ENCODE data around the gene ANAPC10.
"Not testable (repeated sequence)": the region's sequence is repeated elsewhere in the genome, so short reads cannot be mapped to it uniquely, and the experiment has no call there.

Gene ANAPC10

DNA sequence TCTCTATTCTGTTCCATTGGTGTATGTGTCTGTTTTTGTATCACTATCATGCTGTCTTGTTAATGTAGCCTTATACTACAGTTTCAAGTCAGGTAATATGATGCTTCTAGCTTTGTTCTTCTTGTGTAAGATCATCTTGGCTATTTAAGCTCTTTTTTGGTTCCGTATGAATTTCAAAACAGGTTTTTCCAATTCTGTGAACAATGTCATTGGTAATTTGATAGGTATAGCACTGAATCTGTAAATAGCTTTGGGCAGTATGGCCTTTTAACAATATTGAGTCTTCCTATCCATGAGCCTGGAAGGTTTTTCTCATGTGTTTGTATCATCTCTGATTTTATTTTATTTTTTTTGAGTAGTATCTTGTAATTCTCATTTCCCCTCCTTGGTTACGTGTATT is 94.3 kb downstream of the ANAPC10 start:
- DNase-seq (ENCODE audit: low read depth in 2 of 2): no peak

DNA sequence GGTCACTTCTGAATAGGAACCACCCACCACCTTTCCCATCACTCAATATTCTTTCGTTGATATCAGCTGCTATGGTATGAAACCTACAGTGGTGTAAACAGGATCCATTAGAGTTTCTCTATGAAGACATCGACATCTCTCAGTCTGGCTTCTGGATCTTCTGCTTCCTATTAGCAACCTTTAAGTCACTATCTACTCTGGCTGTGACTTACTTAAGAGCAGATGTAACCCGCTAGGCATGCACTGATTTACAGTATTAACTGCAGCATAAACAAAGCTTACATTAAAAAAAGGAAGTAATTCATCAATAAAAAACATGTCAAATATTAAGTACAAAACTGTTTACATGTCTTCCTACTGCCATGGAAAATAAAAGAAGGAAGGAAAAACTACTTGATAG is 96.4 kb downstream of the ANAPC10 start:
- DNase-seq (ENCODE audit: low read depth in 2 of 2): no peak

DNA sequence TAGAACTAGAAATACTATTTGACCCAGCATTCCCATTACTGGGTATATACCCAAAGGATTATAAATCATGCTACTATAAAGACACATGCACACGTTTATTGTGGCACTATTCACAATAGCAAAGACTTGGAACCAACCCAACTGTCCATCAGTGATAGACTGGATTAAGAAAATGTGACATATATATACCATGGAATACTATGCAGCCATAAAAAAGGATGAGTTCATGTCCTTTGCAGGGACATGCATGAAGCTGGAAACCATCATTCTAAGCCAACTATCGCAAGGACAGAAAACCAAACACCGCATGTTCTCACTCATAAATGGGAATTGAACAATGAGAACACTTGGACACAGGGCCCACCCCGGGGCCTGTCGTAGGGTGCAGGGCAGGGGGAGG is 97.3 kb downstream of the ANAPC10 start:
- not testable (repeated sequence) for DNase-seq (ENCODE audit: low read depth in 2 of 2)

DNA sequence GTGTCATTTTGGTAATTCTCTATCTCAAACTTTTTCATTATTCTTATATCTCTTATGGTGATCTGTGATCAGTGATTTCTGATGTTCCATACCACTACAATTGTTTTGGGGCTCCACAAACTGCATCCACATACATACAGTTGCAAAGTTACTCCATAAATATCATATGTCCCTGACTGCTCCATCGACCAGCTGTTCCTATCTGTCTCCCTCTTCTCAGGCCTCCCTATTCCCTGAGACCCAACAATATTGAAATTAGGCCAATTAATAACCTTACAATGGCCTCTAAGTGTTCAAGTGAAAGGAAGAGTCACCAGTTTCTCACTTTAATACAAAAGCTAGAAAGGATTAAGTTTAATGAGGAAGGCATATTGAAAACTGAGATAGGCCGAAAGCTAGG is 108.7 kb downstream of the ANAPC10 start:
- no peak for DNase-seq (ENCODE audit: low read depth in 2 of 2)

DNA sequence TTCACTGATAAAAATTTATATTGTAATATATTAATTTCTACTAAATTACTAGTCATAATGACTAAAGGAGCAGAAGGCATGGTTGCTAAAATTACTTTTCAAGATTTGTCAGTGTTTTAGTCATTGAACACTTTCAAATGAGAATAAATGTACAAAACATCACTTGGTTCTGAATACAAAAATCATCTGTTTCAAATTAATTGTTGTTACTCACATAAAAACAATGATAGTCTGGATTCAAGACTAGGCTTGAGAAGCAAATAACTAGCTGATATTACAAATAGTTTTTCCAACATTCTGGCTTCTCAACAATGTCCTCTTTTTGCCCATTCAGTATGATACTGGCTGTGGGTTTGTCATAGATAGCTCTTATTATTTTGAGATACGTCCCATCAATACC is 112.5 kb downstream of the ANAPC10 start:
- DNase-seq (ENCODE audit: low read depth in 2 of 2): peak; percentile 14 to 16

DNA sequence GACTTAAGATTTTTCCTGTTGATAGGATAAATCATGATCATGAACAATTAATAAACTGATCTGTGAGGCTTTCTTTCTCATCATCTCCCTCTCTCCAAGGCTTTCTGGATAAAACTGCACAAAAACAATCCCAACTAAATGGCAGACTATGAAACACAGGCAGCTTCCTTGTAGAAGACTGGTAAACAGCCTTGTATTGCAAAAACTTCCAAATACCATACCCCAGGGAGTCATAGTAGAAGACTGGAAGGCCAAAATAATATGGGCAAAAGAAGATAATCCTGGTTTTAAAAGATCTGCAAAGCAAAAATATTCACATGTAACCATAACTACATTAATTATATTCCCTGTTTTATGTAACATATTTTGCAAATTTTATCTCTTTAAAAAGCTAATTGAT is 113.0 kb downstream of the ANAPC10 start:
- DNase-seq (ENCODE audit: low read depth in 2 of 2): no peak

DNA sequence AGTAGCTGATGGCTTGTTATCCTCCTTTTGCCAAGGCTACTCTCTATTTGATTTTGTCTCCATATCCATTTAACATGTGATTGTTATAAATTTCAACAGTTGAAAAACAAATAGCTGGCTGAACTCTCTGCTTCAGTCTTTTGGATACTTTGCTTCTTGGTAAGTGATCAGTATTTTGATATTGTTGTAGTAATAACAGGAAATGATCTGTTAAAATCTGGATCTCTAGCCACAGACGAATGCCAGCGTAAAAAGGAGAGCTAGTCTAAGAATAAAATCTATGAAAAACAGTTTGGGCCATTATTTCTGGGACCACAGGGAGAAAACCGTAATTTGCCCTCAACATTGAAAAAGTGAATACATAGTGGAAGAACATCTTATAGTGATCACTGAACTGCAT is 113.8 kb downstream of the ANAPC10 start:
- no peak for DNase-seq (ENCODE audit: low read depth in 2 of 2)

DNA sequence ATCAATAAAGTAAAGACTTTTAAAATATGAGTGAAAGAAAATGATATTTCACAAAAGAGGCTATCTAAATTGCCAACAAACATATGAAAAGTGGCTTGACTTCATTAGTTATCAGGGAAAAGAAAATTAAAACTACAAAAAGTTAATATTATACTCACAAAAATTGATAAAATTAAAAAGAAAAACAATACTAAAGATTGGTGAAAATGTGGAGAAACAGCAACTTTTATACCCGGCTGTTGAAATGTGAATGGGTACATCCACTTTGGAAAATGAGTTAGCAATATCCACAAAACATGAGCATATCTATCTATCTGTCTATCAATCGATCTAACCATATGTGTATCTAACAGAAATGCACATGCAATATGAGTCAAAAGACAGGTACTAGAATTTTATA is 122.3 kb downstream of the ANAPC10 start:
- no peak for DNase-seq (ENCODE audit: low read depth in 2 of 2)

DNA sequence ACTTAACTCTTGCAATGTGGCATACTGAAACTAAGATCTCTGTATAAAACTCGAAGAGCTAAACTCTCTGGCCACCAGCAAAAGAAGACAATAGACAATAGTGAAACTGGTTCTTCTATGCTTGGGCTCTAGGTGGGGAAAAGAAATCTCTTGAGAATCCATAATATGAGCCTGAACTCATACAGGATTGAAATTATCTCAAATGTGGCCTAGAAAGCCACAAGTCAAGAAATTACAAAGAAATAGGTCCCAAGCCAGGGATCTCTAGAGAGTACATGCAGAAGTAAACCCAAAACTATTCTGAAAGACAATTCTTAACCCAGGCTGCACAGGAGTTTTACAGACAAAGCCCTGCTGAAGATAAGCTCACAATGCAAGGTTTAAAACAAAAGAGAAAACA is 127.4 kb downstream of the ANAPC10 start:
- DNase-seq (ENCODE audit: low read depth in 2 of 2): no peak

DNA sequence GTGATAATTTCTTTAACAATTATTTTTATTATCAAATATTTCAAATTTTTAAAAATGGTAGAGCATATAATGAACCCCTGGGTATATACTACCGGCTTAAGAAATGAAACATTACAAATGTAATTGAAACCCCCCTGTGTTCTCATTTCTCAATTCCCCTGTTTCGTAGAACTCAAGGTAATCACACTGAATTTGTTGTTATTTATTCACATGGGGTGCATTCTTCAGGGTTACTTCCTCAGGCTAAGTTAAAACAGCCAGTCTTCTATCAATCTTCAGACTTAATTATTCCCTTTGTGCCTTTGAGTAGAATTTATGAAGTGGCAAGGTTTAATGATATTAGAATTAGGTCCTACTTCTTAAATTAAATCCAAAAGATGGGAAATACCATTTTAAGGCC is 128.2 kb downstream of the ANAPC10 start:
- DNase-seq (ENCODE audit: low read depth in 2 of 2): no peak

DNA sequence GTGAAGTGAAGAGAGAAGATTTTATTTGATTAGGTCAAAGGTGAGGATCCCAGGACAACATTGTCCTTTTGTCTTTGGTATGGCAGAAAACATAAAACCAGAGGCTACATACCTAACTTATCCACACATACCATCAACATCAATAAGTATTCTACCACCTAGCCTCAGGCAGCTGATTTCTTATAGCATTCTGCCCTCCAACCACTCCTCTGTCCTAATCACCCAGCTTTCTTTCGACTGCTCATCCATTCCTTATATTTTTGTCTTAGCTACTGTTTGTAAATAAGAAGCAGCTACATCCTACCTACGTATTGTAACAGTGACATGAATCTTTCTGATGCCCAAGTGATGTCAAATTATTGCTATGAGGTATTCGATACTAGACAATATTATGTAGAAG is 129.4 kb downstream of the ANAPC10 start:
- no peak for DNase-seq (ENCODE audit: low read depth in 2 of 2)

DNA sequence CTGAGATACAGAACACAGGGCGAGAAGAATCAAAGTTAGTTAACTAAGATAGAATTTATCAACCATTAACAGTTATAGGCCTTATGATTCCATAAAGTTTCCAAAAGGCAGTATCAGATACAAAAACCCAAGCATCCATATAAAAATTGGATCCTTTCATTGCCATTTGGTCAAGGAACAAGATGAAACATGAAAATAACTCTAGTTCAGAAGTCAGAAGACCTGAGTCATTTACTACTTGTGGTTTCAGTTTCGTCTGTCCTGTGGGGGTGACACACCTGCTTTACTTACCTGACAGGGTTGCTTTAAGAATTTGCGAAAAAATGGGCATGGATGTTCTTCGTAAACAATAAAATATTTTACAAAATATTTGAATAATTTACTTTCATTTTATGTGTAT is 130.8 kb downstream of the ANAPC10 start:
- no peak for DNase-seq (ENCODE audit: low read depth in 2 of 2)

DNA sequence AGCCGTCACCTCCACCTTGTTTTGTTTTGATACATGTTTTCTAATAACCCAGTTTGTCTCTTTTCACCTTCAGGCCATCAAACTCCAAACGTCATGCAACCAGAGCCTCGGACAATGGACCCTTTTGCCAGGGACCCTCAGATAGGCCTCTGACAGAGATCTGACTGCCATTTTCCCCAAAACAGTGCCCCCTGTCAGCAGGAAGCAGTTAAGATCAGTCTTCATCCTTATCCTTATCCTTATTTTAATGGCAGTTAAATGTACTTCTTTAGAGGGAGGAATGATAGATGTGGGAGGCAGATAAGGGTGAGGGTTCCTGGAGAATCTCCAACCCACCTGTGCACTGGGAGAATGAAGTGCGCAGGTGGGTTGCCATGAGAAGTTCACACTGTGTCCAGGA is 135.7 kb downstream of the ANAPC10 start:
- DNase-seq (ENCODE audit: low read depth in 2 of 2): no peak

DNA sequence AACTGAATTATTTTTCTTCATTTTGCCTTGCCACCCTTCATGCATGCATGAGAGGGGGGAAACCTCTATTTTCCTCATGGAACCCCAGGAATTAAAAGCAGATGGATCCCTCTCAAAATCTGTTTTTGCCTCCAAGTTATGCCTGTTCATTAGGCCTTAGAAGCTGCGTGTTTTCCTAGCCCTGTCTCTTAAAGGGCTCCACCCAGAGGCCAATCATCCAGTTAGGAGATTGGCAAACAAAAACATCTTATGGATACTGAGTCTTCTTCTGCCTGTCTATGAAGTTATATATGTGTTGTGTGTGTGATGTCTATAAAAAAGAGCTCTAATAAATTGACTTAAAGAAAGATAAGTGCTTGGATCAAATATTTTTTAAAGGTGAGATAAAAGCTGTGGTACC is 142.9 kb downstream of the ANAPC10 start:
- no peak for DNase-seq (ENCODE audit: low read depth in 2 of 2)

DNA sequence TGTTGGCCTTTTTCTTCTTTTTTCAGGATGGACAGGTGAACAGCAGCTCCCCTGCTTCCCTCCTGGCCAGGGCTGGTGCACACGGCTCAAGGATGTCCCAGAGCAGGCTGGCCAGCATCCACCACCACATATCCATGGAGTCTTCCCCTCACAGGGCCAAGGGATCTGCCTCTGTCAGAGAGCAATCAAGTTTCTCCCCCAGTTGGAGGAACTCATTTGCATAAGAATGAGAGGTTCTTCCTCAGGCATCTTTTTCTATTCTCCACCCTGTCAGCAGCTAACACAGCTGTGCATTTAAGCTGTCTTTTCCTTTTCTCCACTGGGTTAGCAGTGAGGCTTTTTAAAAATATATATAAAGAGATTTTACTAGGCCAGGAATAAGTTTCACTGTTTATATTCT is 143.8 kb downstream of the ANAPC10 start:
- DNase-seq (ENCODE audit: low read depth in 2 of 2): no peak

DNA sequence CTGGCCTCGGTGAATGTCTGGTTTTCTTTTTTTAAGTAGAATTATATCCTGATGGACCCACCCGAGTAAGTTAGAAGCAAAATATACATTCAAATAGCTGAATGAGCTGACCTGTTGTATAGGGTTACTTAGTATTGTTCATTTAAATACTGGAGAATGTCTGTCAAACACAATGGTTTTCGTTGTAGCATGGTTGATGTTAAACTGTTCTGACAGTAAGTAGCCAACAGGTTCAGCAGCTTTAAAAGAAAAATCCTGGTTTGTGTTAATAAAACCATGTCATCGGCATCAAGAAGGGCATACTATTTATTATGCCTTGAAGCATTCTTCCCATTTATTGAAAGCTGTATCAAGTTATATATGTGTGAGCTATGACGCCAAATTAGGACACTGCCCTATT is 149.6 kb downstream of the ANAPC10 start:
- DNase-seq (ENCODE audit: low read depth in 2 of 2): no peak

DNA sequence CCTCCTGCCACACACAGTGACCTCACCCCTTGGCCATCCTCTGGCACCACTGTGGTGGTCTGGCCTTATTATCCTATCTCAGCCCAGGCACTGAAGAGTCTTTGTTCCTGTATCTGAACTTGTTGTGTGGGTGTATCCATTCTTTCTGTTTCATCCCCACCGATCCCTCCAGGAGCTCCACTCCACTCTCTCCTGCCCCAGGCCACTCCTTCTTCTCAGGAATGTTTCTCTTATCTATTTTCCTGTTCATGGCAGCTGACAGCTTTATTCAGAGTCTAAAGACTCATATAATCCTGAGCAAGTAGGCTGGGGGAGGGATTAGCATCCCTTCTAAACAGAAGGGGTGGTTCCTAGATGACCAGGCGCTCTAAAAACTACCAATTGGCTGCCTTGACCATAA is 150.0 kb downstream of the ANAPC10 start:
- no peak for DNase-seq (ENCODE audit: low read depth in 2 of 2)

Data from fibroblast of skin of left quadriceps (primary cell).